ENCODE measurements around the gene HDGF.

Gene HDGF

DNA sequence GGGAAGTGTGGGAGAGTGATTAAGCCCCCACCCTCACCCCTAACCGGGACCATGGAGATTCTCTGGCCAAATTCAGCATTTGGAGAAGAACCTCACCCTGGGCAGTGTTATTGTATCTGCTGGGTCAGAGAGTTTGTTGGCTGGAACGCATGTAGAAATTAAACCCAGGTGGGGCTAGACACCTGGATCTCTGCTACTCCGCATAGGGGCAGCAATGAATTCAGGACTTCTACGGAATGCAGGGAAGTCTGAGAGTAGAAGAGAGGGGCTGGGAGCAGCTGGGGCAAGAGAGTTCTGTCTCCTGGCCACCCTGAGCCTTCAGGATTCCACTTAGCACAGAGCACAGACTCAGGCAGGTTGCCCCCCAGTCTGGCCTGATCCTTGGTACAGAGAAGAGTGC, 42.4 kb downstream of the HDGF start:
- Histone ChIP-seq H3K27ac (peak overlapping the region; percentile 16 to 89), H3K4me3 (no peak overlapping the region)
- TF ChIP-seq, protein P1, sequence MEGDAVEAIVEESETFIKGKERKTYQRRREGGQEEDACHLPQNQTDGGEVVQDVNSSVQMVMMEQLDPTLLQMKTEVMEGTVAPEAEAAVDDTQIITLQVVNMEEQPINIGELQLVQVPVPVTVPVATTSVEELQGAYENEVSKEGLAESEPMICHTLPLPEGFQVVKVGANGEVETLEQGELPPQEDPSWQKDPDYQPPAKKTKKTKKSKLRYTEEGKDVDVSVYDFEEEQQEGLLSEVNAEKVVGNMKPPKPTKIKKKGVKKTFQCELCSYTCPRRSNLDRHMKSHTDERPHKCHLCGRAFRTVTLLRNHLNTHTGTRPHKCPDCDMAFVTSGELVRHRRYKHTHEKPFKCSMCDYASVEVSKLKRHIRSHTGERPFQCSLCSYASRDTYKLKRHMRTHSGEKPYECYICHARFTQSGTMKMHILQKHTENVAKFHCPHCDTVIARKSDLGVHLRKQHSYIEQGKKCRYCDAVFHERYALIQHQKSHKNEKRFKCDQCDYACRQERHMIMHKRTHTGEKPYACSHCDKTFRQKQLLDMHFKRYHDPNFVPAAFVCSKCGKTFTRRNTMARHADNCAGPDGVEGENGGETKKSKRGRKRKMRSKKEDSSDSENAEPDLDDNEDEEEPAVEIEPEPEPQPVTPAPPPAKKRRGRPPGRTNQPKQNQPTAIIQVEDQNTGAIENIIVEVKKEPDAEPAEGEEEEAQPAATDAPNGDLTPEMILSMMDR (IDR thresholded peaks at IDR 0.05), result no peak
- no peak for DNase-seq (ENCODE audit: low spot score)

DNA sequence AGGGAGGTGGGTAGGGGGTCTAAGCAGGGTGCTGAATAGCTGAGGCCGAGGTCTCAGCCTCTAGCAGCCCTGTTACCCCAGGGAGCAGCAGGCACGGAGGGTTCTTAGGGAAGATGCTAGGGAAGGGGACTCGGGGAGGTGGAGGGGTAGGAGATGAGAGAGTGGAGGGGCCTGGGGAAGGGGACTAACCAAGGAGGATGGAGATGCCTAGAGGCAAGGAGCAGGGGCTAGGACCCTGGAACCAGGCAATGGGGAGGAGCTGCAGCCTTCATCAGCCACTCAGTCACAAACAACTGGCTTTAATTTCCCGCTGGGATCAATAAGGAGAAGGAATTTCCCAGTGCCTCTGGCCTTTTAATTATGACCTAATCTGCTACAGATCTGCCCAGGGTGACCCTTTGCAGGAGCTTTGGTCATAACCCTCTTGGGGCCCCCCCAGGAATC, 43.2 kb downstream of the HDGF start:
- TF ChIP-seq, protein P1 (IDR thresholded peaks at IDR 0.05), result no peak
- DNase-seq (ENCODE audit: low spot score), result no peak
- Histone ChIP-seq H3K4me3 (no peak overlapping the region), H3K27ac (peak overlapping the region in 1 of 2 donors; percentile 89)

DNA sequence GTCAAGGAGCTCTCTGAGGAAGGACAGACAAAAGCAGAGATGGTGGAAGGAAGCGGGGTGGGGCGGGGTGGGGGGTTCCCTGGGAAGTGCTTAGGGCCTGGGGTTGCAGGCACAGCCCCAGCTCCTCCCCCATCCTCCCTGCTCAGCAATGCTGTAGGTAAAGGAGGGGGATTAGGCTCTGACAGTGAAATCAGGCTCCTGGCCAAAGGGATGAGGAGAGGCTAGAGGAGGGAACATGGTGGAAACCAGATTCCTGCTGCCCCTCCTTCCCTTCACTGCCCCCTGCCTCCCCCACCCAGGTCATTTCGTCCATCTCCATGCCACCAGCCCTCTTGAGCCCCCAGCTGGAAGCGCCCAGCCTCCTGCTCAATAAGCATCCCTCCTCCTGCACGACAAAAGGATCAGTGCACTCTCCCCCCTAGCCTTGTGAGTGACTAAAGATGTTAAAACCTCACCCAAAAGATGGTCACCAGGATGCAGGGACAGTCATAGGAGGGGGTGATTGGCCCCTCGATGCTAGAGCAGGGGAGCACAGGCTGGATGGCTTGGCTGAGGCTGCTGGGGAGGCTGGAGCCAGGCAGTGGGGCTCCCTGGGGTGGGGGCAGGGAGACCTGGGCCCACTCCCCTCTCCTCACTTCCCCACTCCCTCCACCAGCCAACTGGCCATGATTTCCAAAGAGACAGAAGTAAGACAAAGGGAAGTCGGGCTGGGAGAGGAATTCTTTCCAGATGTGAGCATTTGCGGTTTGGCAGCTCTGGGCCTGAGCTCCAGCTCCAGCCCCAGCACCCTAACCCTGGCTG, 43.9 kb downstream of the HDGF start:
- Histone ChIP-seq H3K27ac (peak overlapping the region in 1 of 2 donors; percentile 89), H3K4me3 (no peak overlapping the region)
- no peak for DNase-seq (ENCODE audit: low spot score)
- TF ChIP-seq, protein P1 (IDR thresholded peaks at IDR 0.05), result no peak

DNA sequence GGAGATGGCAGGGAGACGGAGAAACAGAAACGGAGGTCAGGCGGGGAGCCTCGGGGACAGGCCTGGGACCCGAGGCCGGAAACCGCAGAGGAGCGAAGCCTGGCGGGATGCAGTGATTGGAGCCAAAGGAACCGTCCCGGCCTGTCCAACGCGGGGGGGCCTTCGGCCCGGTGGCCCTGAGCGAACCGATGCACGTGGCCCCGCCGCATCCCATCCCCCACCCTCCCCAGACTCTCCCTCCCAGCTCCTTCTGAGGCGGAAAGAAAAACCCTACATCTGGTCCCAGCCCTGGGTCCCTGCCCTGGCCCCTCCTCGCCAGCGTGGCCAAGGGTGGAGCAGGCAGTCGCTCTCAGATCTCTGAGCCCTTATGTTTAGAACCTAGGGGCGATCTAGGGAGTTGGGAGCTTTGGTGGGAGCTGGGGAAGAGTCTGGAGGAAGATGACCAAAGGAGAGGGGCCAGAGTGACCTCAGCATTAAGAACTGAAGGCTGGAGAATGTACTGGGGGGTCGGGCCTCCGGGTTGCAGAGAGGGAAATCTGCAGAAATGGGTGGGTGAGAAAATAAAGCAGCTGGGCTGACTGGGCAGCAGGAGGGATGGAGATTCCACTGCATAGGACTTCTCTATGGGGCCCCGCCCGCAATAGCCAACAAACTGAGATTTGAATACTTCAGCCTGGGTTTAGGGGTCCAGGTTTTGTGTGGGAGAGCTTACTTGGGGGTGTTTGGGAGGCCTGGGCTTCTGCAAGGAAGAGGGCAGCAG, 44.6 kb downstream of the HDGF start:
- TF ChIP-seq, protein P1 (IDR thresholded peaks at IDR 0.05), result no peak
- H3K4me3 ChIP-seq, result peak overlapping the region; percentile 71
- DNase-seq (ENCODE audit: low spot score), result no peak
- H3K27ac ChIP-seq, result peak overlapping the region; percentile 81 to 89

DNA sequence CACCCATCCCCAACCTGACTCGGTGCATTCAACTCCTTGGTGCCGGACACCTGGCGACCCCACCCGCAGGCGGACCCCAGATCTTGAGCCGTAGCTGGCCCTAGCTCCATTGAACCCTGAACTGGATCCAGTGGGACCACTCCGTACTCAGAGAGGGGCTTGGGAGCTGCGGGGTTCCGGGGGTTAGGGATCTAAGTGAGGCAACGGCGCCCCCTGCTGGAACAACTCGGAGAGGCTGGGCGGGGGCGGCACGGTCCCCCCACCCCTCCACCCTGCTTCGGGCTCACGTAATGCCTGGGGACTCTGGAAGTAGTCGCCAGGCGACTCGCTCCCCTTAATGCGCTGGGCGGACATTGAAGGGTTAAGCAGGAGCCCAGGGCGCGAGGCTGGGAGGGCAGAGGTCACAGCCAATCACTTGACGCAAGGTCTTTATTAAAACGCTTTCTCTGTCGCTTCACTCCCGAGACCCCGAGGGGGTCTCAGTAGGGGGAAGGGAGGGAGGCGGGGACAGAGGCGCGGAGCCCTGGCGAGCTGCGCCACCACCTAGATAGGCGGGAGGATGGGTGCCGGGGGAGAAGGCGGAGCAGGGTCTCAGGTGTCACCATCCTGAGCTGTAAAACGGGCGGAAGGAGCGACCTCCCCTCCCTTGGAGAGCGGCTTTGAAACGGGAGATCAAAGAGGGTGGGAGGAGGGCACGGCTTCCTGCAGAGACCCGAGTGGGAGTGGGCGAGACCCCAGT, 45.4 kb downstream of the HDGF start:
- Histone ChIP-seq H3K27ac (peak overlapping the region; percentile 81 to 89), H3K4me3 (peak overlapping the region; percentile 71)
- TF ChIP-seq, protein P1 (IDR thresholded peaks at IDR 0.05), result peak; percentile 78
- DNase-seq (ENCODE audit: low spot score), result no peak

DNA sequence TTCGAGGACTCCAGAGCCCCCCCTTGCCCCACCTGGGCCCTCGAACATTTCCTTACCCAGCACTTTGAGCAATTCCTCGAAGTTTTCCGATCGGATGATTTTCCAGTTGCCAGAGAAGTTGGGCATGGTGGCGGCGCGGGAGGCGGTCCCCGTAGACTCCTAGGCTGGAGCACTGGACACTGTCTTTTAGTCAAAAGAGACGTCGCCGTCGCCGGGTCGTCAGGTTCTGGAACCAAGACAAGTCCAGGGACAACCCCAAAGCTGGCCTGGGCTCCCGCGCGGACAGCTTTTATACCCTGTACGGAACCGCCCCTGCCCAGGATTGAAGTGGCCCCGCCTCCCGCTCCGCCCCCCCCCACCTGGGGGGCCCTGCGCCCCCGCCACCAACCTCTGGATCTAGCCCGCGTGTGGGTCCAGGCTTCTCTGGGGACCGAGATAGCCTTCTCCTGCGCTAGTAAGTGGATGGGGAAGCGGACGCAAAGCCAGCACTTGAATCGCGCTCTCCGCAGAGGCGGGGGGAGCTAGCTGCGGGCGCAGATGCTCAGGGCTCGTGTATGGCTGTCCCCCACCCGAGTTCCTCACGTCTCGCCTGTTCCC, 46.1 kb downstream of the HDGF start, which contains the start of gene CRABP2:
Gene CRABP2, minus strand, starts transcription at position 263 of the 597 bp plus-strand sequence. Its CDS starts 137 bp downstream, at position 126.
- Histone ChIP-seq H3K4me3 (peak within 1 kb of the TSS; percentile 71), H3K27ac (peak within 1 kb of the TSS; percentile 81 to 89)
- TF ChIP-seq, protein P1 (IDR thresholded peaks at IDR 0.05), result no peak
- no peak for DNase-seq (ENCODE audit: low spot score)
